HEK293 (cell line): ENCODE results near the gene ALDH9A1.

Source experiments
- CTCF ChIA-PET: fragments of 350-600 bp; formaldehyde crosslinking; extraction: SDS; loops from one replicate; lab custom pipeline; 2021; ENCODE audit warnings: antibody characterized with exemption; lab: Yijun Ruan, JAX
- POLR2A ChIA-PET: fragments of 300-600 bp; formaldehyde crosslinking; extraction: SDS; loops from one replicate; lab custom pipeline; 2020; ENCODE audit warnings: antibody characterized with exemption, inconsistent platforms; lab: Yijun Ruan, JAX
- H3K27ac ChIP-seq: fragments of 200-500 bp; sonication (Bioruptor generic); 2 replicates; pipeline ENCODE4 v1.5.1; 2014; ENCODE audit warnings: low read depth, low read length, control low read depth, inconsistent platforms; ENCODE audit errors: extremely low read depth
- H3K36me3 ChIP-seq, 2 experiments: fragments of 200-500 bp in 1 of 2; sonication (Bioruptor generic) in 1 of 2; 1 replicate in 1 of 2; 2 replicates in 1 of 2; pipeline ENCODE4 v1.5.1; 2014 to 2017; ENCODE audit warnings: inconsistent platforms in 2 of 2, low read length in 2 of 2; ENCODE audit not compliant: control insufficient read depth in 2 of 2, insufficient read depth in 1 of 2
- H3K4me1 ChIP-seq: fragments of 200-500 bp; sonication (Bioruptor generic); 2 replicates; pipeline ENCODE4 v1.5.1; 2014; ENCODE audit warnings: mild to moderate bottlenecking, low read length, inconsistent platforms; ENCODE audit not compliant: control insufficient read depth, insufficient read depth
- H3K4me3 ChIP-seq: 2 replicates; pipeline ENCODE4 v1.5.1; 2011; ENCODE audit warnings: low read depth, mild to moderate bottlenecking, control low read depth, low read length, moderate library complexity
- H3K9me3 ChIP-seq: fragments of 200-500 bp; sonication (Bioruptor generic); 2 replicates; pipeline ENCODE4 v1.5.1; 2014; ENCODE audit warnings: low read depth, low read length, inconsistent platforms; ENCODE audit not compliant: control insufficient read depth, insufficient read depth
- HOXC10 ChIP-seq: sonication (generic); formaldehyde crosslinking; IDR thresholded peaks from 2 replicates; pipeline ENCODE4 v1.8.1; 2023; ENCODE audit warnings: mild to moderate bottlenecking, missing genetic modification reagents
- IKZF3 ChIP-seq: fragments of 450-650 bp; IDR thresholded peaks from 2 replicates; pipeline ENCODE4 v1.5.0; 2018; ENCODE audit warnings: missing biosample characterization, mild to moderate bottlenecking, missing genetic modification characterization, moderate library complexity
- KLF7 ChIP-seq: fragments of 450-650 bp; formaldehyde crosslinking; IDR thresholded peaks from 2 replicates; pipeline ENCODE4 v1.5.1; 2016; ENCODE audit warnings: missing biosample characterization, missing genetic modification characterization, borderline replicate concordance
- RBAK ChIP-seq: fragments of 450-650 bp; formaldehyde crosslinking; IDR thresholded peaks from 2 replicates; pipeline ENCODE4 v1.5.1; 2016; ENCODE audit warnings: missing biosample characterization, missing genetic modification characterization
- TCF7L2 ChIP-seq: IDR thresholded peaks from 2 replicates; pipeline ENCODE4 v1.6.1; 2011; ENCODE audit warnings: low read depth, mild to moderate bottlenecking, inconsistent platforms, low read length, moderate library complexity, borderline replicate concordance
- WT1 ChIP-seq: fragments of 450-650 bp; formaldehyde crosslinking; IDR thresholded peaks from 2 replicates; pipeline ENCODE4 v1.5.1; 2016; ENCODE audit warnings: missing biosample characterization, missing genetic modification characterization
- ZBTB21 ChIP-seq: fragments of 450-650 bp; formaldehyde crosslinking; IDR thresholded peaks from 2 replicates; pipeline ENCODE4 v1.5.1; 2017; ENCODE audit warnings: missing biosample characterization, missing genetic modification characterization
- ZBTB49 ChIP-seq: fragments of 450-650 bp; formaldehyde crosslinking; IDR thresholded peaks from 2 replicates; pipeline ENCODE4 v1.5.1; 2016; ENCODE audit warnings: missing biosample characterization, missing genetic modification characterization, low read depth
- ZNF112 ChIP-seq: fragments of 450-650 bp; formaldehyde crosslinking; IDR thresholded peaks from 2 replicates; pipeline ENCODE4 v1.5.0; 2017; ENCODE audit warnings: missing biosample characterization, missing genetic modification characterization
- ZNF132 ChIP-seq: fragments of 450-650 bp; formaldehyde crosslinking; IDR thresholded peaks from 2 replicates; pipeline ENCODE4 v1.5.1; 2017; ENCODE audit warnings: missing biosample characterization, missing genetic modification characterization, borderline replicate concordance
- ZNF274 ChIP-seq, 2 experiments: fragments of 200-500 bp in 1 of 2; fragments of 450-650 bp in 1 of 2; sonication (Bioruptor generic) in 1 of 2; formaldehyde crosslinking in 1 of 2; IDR thresholded peaks; 2 replicates each; pipeline versions ENCODE4 v1.5.1 to v1.6.1; 2014 to 2016; ENCODE audit warnings: borderline replicate concordance in 1 of 2, inconsistent platforms in 1 of 2, low read length in 1 of 2, missing biosample characterization in 1 of 2, missing genetic modification characterization in 1 of 2
- ZNF549 ChIP-seq: fragments of 450-650 bp; IDR thresholded peaks from 2 replicates; pipeline ENCODE4 v1.5.1; 2018; ENCODE audit warnings: missing biosample characterization, missing genetic modification characterization, mild to moderate bottlenecking, inconsistent platforms, moderate library complexity
- ZNF571 ChIP-seq: fragments of 450-650 bp; formaldehyde crosslinking; IDR thresholded peaks from 2 replicates; pipeline ENCODE4 v1.5.0; 2017; ENCODE audit warnings: missing biosample characterization, missing genetic modification characterization
- ZNF610 ChIP-seq: fragments of 450-650 bp; formaldehyde crosslinking; IDR thresholded peaks from 2 replicates; pipeline ENCODE4 v1.5.1; 2016; ENCODE audit warnings: missing biosample characterization, missing genetic modification characterization, borderline replicate concordance
- ZNF626 ChIP-seq: fragments of 450-650 bp; sonication (Bioruptor Pico); formaldehyde crosslinking; IDR thresholded peaks from 2 replicates; pipeline ENCODE4 v1.5.1; 2018; ENCODE audit warnings: missing biosample characterization, missing genetic modification characterization, inconsistent platforms
- ZNF629 ChIP-seq: fragments of 450-650 bp; formaldehyde crosslinking; IDR thresholded peaks from 2 replicates; pipeline ENCODE4 v1.5.1; 2017; ENCODE audit warnings: missing biosample characterization, missing genetic modification characterization
- ZNF654 ChIP-seq: fragments of 450-650 bp; formaldehyde crosslinking; IDR thresholded peaks from 2 replicates; pipeline ENCODE4 v1.5.1; 2016; ENCODE audit warnings: low read depth, missing biosample characterization, missing genetic modification characterization
- ZNF660 ChIP-seq: fragments of 450-650 bp; IDR thresholded peaks from 2 replicates; pipeline ENCODE4 v1.5.1; 2018; ENCODE audit warnings: missing biosample characterization, mild to moderate bottlenecking, missing genetic modification characterization
- ZNF701 ChIP-seq: fragments of 450-650 bp; formaldehyde crosslinking; IDR thresholded peaks from 2 replicates; pipeline ENCODE4 v1.5.1; 2016; ENCODE audit warnings: missing biosample characterization, missing genetic modification characterization
- ZSCAN30 ChIP-seq: fragments of 450-650 bp; IDR thresholded peaks from 2 replicates; pipeline ENCODE4 v1.5.1; 2018; ENCODE audit warnings: missing biosample characterization, mild to moderate bottlenecking, missing genetic modification characterization, moderate library complexity
- TF ChIP-seq, protein P1 (sequence below): fragments of 450-650 bp; formaldehyde crosslinking; IDR thresholded peaks from 2 replicates; pipeline ENCODE4 v1.5.1; 2016; ENCODE audit warnings: missing biosample characterization, missing genetic modification characterization

The ALDH9A1 gene

DNA sequence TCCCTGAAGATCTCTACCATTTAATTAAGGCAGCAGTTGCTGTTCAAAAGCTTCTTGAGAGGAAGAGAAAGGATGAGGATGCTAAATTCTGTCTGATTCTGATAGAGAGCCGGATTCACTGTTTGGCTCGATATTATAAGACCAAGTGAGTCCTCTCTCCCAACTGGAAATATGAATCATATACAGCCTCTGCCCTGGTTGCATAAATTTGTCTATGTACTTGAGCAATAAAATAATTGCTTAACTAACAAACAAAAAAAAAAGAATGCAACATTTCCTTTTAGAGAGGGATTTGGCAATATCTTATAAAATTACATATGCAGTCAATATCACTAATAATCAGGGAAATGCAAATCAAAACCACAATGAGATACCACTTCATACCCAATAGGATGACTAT is 26.8 kb downstream of the ALDH9A1 start:
- POLR2A ChIA-PET, result no interaction called here
- no peaks in the 10 kb centered on the region for H3K9me3 ChIP-seq
- no peaks in the 10 kb centered on the region for H3K4me1 ChIP-seq
- no peak overlapping the region for H3K4me3 ChIP-seq
- TF ChIP-seq KLF7 (no peak), TCF7L2 (no peak), ZNF701 (tag by site-specific recombination) (no peak), ZNF610 (no peak), RBAK (tag by site-specific recombination) (no peak), ZNF112 (tag by site-specific recombination) (no peak), ZNF132 (tag by site-specific recombination) (no peak), ZNF660 (tag by site-specific recombination) (no peak), ZNF571 (tag by site-specific recombination) (no peak), HOXC10 (CRISPR knock-in tag) (no peak), IKZF3 (no peak), ZBTB49 (no peak), ZSCAN30 (tag by site-specific recombination) (no peak), ZNF654 (tag by site-specific recombination) (no peak), ZNF274 (IDR thresholded peaks at IDR 0.05; ENCODE audit: low read length) (no peak), ZNF274 (tag by site-specific recombination; IDR thresholded peaks at IDR 0.05; ENCODE audit: borderline replicate concordance) (no peak), WT1 (no peak), ZNF549 (no peak), ZBTB21 (no peak)
- TF ChIP-seq, protein P1, sequence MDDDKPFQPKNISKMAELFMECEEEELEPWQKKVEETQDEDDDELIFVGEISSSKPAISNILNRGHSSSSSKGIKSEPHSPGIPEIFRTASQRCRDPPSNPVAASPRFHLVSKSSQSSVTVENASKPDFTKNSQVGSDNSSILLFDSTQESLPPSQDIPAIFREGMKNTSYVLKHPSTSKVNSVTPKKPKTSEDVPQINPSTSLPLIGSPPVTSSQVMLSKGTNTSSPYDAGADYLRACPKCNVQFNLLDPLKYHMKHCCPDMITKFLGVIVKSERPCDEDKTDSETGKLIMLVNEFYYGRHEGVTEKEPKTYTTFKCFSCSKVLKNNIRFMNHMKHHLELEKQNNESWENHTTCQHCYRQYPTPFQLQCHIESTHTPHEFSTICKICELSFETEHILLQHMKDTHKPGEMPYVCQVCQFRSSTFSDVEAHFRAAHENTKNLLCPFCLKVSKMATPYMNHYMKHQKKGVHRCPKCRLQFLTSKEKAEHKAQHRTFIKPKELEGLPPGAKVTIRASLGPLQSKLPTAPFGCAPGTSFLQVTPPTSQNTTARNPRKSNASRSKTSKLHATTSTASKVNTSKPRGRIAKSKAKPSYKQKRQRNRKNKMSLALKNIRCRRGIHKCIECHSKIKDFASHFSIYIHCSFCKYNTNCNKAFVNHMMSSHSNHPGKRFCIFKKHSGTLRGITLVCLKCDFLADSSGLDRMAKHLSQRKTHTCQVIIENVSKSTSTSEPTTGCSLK, result no peak
- CTCF ChIA-PET, result no interaction called here
- H3K27ac ChIP-seq, result no peak overlapping the region
- peaks cover 33 to 76% of the 10 kb centered on the region in 2 experiments for H3K36me3 ChIP-seq

- TF ChIP-seq ZNF626 (tag by site-specific recombination), result no peak
- no peak for TF ChIP-seq ZNF629 (tag by site-specific recombination)
- TF ChIP-seq, all 188 proteins: peak for 0
- ChIA-PET CTCF (interaction anchor here (1.1 to 1.6 kb wide), 3 partner anchors 17 to 275 kb away, joined by 3 to 9 read pairs (median 3); no protein-coding TSS in a partner anchor), POLR2A (no interaction called here)
- H3K36me3 ChIP-seq, result peaks cover 25 to 88% of the 10 kb centered on the region in 2 experiments
- H3K4me1 ChIP-seq, result no peaks in the 10 kb centered on the region
- no peak overlapping the region for H3K27ac ChIP-seq
- no peaks in the 10 kb centered on the region for H3K9me3 ChIP-seq
- no peak overlapping the region for H3K4me3 ChIP-seq
Observed at GRCh38 chr1:165668184-165668583, 30.2 kb downstream of the ALDH9A1 start.
